Spleen (tissue), 11 donors: Measurements from ENCODE around the gene KCNAB3. TPM values are rescaled to one million over a fixed set of nuclear protein-coding genes. Genes with fewer than 3 reads are reported as not detected.
A peak's percentile ranks its signal among the peaks of the same experiment; 100 is the strongest.
"Not testable (repeated sequence)": the region's sequence is repeated elsewhere in the genome, so short reads cannot be mapped to it uniquely, and the experiment has no call there.

ENCODE experiments used
- DNase-seq: peaks from one replicate; pipeline ENCODE4 v3.0.0-alpha.2; 2020
- H3K27ac ChIP-seq, 8 donors: fragments of 200-600 bp; sonication (generic) in 7 of 8; 1 replicate in 4 of 8; 2 replicates in 4 of 8; pipeline versions ENCODE4 v1.5.0 to v1.8.0; 2016 to 2021; ENCODE audit warnings: inconsistent platforms in 4 of 8, mild to moderate bottlenecking in 4 of 8, moderate library complexity in 1 of 8
- H3K27me3 ChIP-seq, 7 donors: fragments of 200-600 bp; sonication (generic) in 6 of 7; replicated peaks in 1 of 7; 1 replicate in 4 of 7; 2 replicates in 3 of 7; pipeline versions ENCODE4 v1.5.0 to v1.8.0; 2016 to 2021; ENCODE audit warnings: inconsistent platforms in 3 of 7, mild to moderate bottlenecking in 1 of 7
- H3K36me3 ChIP-seq, 6 donors: fragments of 200-600 bp; sonication (generic) in 5 of 6; 1 replicate in 4 of 6; 2 replicates in 2 of 6; pipeline versions ENCODE4 v1.5.0 to v1.8.0; 2016 to 2021; ENCODE audit warnings: inconsistent platforms in 2 of 6
- H3K4me1 ChIP-seq, 6 donors: fragments of 200-600 bp; sonication (generic) in 5 of 6; 1 replicate in 3 of 6; 2 replicates in 3 of 6; pipeline versions ENCODE4 v1.5.0 to v1.8.0; 2016 to 2021; ENCODE audit warnings: inconsistent platforms in 3 of 6
- H3K4me3 ChIP-seq, 8 donors: fragments of 200-600 bp; sonication (generic) in 7 of 8; 1 replicate in 4 of 8; 2 replicates in 4 of 8; pipeline versions ENCODE4 v1.5.0 to v1.8.0; 2016 to 2021; ENCODE audit warnings: inconsistent platforms in 4 of 8, mild to moderate bottlenecking in 4 of 8, moderate library complexity in 2 of 8
- H3K9me3 ChIP-seq, 8 donors: fragments of 200-600 bp; sonication (generic) in 7 of 8; 1 replicate in 4 of 8; 2 replicates in 4 of 8; pipeline versions ENCODE4 v1.5.0 to v1.8.0; 2016 to 2021; ENCODE audit warnings: inconsistent platforms in 4 of 8
- CTCF ChIP-seq, 11 experiments: fragments of 200-600 bp in 7 of 11; fragments of 450-650 bp in 4 of 11; sonication (generic) in 4 of 11; IDR thresholded peaks in 8 of 11; conservative IDR thresholded peaks in 3 of 11; 1 replicate in 7 of 11; 2 replicates in 4 of 11; pipeline versions ENCODE4 v1.4.0 to v1.8.0; 2016 to 2021; ENCODE audit warnings: antibody characterized with exemption in 11 of 11, inconsistent platforms in 4 of 11, mild to moderate bottlenecking in 1 of 11
- POLR2A ChIP-seq, 3 donors: fragments of 450-650 bp; IDR thresholded peaks; one replicate each; pipeline ENCODE4 v1.5.1; 2017; ENCODE audit warnings: antibody characterized with exemption in 3 of 3, mild to moderate bottlenecking in 1 of 3
- POLR2AphosphoS5 ChIP-seq, 3 donors: sonication (generic); formaldehyde crosslinking; IDR thresholded peaks; one replicate each; pipeline ENCODE4 v1.5.1; 2017; ENCODE audit warnings: antibody characterized with exemption in 3 of 3
- WGBS, 5 donors: extraction: QIAGEN DNeasy Blood & Tissue Kit in 3 of 5; methylation state at CpG; one replicate each; pipeline versions ENCODE4 v1.1.5 to v1.1.7; 2013 to 2018; 5-methylcytosine and 5-hydroxymethylcytosine counted together
- intact Hi-C: fragments of 100-400 bp; cut with DNase I; formaldehyde crosslinking; loops from one replicate; pipeline ENCODE4 v1.15.0; 2023; ENCODE audit warnings: low total_unique reads
- polyA plus RNA-seq, 3 donors: library from polyadenylated mRNA; stranded (reverse); fragments of 200-250 nt; gene quantifications; one replicate each; pipeline ENCODE4 v1.2.1, GENCODE V29; 2013
- total RNA-seq, 7 donors: library from RNA; depleted of rRNA in 3 of 7; stranded (reverse); fragments of >200 nt in 3 of 7; fragmentation: NEBNext Ultra II Directional in 4 of 7; extraction: Animal tissue kit (Norgen Biotek cat#: 25700) in 4 of 7; gene quantifications; one replicate each; pipeline versions ENCODE4 v1.1.0 to v1.2.1, GENCODE V29; 2016 to 2021
- donor health status: healthy with polysubstance abuse.
- donor health status: DM: no; HTN: no; CAD: no; lungs with moderate emphysema.
- donor health status: DM: no; HTN: no; CAD: no.
- donor health status: Bipolar disorder and iron deficiency.
- donor health status: healthy.
- donor health status: DM: no; HTN: no; CAD: no.
- donor health status: DM: yes; HTN: yes; CAD: no.

Gene KCNAB3
- total and polyA plus RNA-seq, 10 donors, result 1.1 to 6.3 (median 3.6) TPM

- Histone ChIP-seq H3K36me3 (no peaks in the 10 kb centered on the region), H3K4me1 (peaks cover 0 to 23% (median 0%) of the 10 kb centered on the region in 6 donors), H3K27me3 (peaks cover 0 to 9% (median 3%) of the 10 kb centered on the region in 7 donors), H3K9me3 (no peaks in the 10 kb centered on the region), H3K27ac (no peak overlapping the region), H3K4me3 (no peak overlapping the region)
- TF ChIP-seq POLR2AphosphoS5 (IDR thresholded peaks at IDR 0.05), result no peak
- TF ChIP-seq POLR2A (IDR thresholded peaks at IDR 0.05), result no peak
- TF ChIP-seq CTCF (IDR thresholded peaks at IDR 0.05 in 8 of 11, conservative IDR thresholded peaks at IDR 0.05 in 3 of 11), result no peak
- DNase-seq, result no peak
- intact Hi-C loops, result no loop called here
- 77 to 89% (median 79%) methylated on average over 13 of the region's 13 CpGs for WGBS, 5 donors
Observed at GRCh38 chr17:7955414-7956227, 26.0 kb upstream of the KCNAB3 start.

- H3K4me1 ChIP-seq, result peaks cover 0 to 20% (median 0%) of the 10 kb centered on the region in 6 donors
- H3K27ac ChIP-seq, intact Hi-C loops, H3K27me3 ChIP-seq, H3K4me3 ChIP-seq, H3K9me3 ChIP-seq, DNase-seq: not testable (repeated sequence)
- H3K36me3 ChIP-seq, result peaks cover 0 to 23% (median 13%) of the 10 kb centered on the region in 6 donors
- WGBS, 5 donors, result 93 to 97% (median 96%) methylated on average over 13 of the region's 13 CpGs
Observed at GRCh38 chr17:7953266-7953665, 23.6 kb upstream of the KCNAB3 start.

- H3K27me3 ChIP-seq, result no peaks in the 10 kb centered on the region
- no peak overlapping the region for H3K4me3 ChIP-seq
- intact Hi-C loops, result no loop called here
- WGBS, 5 donors, result 59 to 77% (median 70%) methylated on average over 5 of the region's 5 CpGs
- H3K9me3 ChIP-seq, result no peaks in the 10 kb centered on the region
- peaks cover 0 to 43% (median 32%) of the 10 kb centered on the region in 6 donors for H3K36me3 ChIP-seq
- peak overlapping the region in 5 of 8 donors; percentile 30 to 60 (median 32) for H3K27ac ChIP-seq
- no peak for TF ChIP-seq POLR2AphosphoS5 (IDR thresholded peaks at IDR 0.05)
- no peak for TF ChIP-seq POLR2A (IDR thresholded peaks at IDR 0.05)
- TF ChIP-seq CTCF (IDR thresholded peaks at IDR 0.05 in 8 of 11, conservative IDR thresholded peaks at IDR 0.05 in 3 of 11), result no peak
- peaks cover 0 to 18% (median 0%) of the 10 kb centered on the region in 6 donors for H3K4me1 ChIP-seq
- DNase-seq, result no peak
Observed at GRCh38 chr17:7951143-7951792, 21.6 kb upstream of the KCNAB3 start.

- Histone ChIP-seq H3K4me3 (no peak overlapping the region), H3K27me3 (no peaks in the 10 kb centered on the region), H3K9me3 (no peaks in the 10 kb centered on the region), H3K36me3 (peaks cover 0 to 50% (median 39%) of the 10 kb centered on the region in 6 donors), H3K4me1 (peaks cover 0 to 12% (median 0%) of the 10 kb centered on the region in 6 donors), H3K27ac (peak overlapping the region in 1 of 8 donors; percentile 32)
- 58 to 97% (median 81%) methylated on average over 3 of the region's 3 CpGs for WGBS, 5 donors
- no peak for DNase-seq
- intact Hi-C loops, result no loop called here
- TF ChIP-seq POLR2AphosphoS5 (IDR thresholded peaks at IDR 0.05), result no peak
- TF ChIP-seq POLR2A (IDR thresholded peaks at IDR 0.05), result no peak
- TF ChIP-seq CTCF (IDR thresholded peaks at IDR 0.05 in 8 of 11, conservative IDR thresholded peaks at IDR 0.05 in 3 of 11), result no peak
Observed at GRCh38 chr17:7950578-7950977, 20.9 kb upstream of the KCNAB3 start.
